D721Med (cell line): ENCODE data around the gene ATF2.

Experiments
- DNase-seq: peaks from one replicate; pipeline ENCODE4 v3.0.0; 2011; ENCODE audit warnings: low spot score; ENCODE audit not compliant: insufficient read length
- FAIRE-seq: peaks from 2 replicates; lab custom pipeline; 2011; peaks lifted over from hg19 to GRCh38; lab: Jason Lieb, UNC
- CTCF ChIP-seq: IDR thresholded peaks from 2 replicates; pipeline ENCODE4 v1.5.1; 2012; ENCODE audit warnings: mild to moderate bottlenecking, control low read depth; ENCODE audit not compliant: insufficient read depth; ENCODE audit errors: missing control alignments

ATF2 gene

DNA sequence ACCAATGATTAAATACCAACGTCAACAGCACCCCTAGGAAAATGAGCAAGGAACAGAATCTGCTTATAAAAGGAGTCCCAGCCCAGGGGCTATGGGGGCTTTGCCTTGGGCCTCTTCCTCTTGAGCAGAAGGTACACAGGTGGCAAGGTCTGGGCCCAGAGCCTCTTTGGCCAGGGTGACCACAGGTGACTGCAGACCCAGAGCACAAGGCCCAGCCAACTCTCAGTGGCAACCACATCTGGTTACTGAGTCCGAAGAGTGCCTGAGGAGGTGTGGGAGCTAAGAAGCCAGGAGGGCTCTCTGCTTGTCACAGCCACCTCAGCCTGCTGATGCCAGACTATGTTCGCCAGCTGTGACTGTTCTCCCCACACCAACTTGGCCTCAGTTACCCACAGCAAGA, 128.5 kb downstream of the ATF2 start:
- no peak for FAIRE-seq
- no peak for DNase-seq
- no peak for TF ChIP-seq CTCF

DNA sequence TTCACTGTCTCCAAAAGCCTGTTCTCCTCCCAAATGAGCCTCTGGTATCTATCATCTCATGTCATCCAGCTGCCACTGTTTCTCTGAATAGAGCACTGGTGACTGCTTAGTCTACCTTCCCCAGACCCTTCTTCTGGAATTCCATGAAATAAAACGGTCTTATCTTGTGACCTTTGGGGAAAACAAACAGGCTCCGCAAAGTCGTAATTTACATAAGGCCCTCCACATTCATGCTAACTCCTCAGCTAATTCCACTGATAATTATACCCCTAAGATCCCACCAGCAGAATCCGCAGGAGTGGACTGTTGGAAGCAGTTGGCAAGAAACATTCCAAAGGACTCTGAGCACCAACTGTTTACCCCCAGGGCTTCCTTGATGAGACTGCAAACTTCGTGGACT, 129.0 kb downstream of the ATF2 start:
- DNase-seq (no peak), FAIRE-seq (no peak)
- TF ChIP-seq CTCF = no peak

DNA sequence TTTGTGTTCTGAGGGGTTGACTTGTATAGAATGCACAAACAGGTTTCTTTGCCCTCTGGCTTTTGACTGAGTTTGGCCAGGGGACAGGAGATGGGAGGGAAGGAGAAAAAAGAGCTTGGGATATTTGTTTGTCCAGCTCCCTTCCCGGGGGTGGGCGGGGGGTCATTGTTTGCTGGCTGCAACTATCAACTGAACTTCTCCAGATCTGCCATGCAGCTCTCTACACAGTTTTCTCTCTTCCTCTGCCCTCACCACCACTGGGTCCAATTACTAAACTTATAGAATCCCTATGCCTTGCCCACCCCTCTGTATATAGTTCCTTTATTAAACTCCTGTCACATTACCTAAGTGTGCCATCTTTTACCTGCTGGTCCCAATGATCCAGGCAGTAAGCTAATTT, 130.1 kb downstream of the ATF2 start:
- DNase-seq = no peak
- TF ChIP-seq CTCF = no peak
- FAIRE-seq = no peak

GRCh38 chr2:175036582-175037018, 131.4 kb downstream of the ATF2 start:
- DNase-seq = no peak
- peak; percentile 48 for TF ChIP-seq CTCF
- no peak for FAIRE-seq

DNA sequence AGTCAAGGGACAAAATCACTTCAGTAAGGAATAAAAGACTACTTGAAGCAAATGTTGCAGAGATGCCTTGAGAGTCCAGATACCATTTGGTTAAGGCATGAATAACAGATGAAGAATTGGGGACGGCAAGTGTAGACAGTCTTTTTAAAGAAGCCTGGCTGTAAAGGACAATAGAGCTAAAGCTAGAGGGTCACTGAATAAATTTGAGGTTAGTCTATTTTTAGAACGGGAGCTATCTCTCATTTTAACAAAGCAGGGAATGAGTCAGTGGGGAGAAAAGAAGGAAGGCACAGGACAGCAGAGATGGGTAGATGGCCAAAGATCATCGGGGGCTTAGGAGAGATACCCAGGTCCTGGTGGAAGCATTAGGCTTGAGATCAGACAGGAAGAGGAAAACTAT, 132.2 kb downstream of the ATF2 start:
- no peak for DNase-seq
- TF ChIP-seq CTCF = no peak

GRCh38 chr2:175034716-175035115, 133.3 kb downstream of the ATF2 start:
- DNase-seq (no peak), FAIRE-seq (no peak)
- TF ChIP-seq CTCF = no peak

More for the DNA sequence above, 132.2 kb downstream of the ATF2 start:
- FAIRE-seq = no peak

GRCh38 chr2:175030380-175031271, 137.4 kb downstream of the ATF2 start:
- DNase-seq = no peak
- no peak for FAIRE-seq
- TF ChIP-seq CTCF = peak; percentile 51
